ENCODE measurements around the gene CRABP2.

CRABP2 gene

DNA sequence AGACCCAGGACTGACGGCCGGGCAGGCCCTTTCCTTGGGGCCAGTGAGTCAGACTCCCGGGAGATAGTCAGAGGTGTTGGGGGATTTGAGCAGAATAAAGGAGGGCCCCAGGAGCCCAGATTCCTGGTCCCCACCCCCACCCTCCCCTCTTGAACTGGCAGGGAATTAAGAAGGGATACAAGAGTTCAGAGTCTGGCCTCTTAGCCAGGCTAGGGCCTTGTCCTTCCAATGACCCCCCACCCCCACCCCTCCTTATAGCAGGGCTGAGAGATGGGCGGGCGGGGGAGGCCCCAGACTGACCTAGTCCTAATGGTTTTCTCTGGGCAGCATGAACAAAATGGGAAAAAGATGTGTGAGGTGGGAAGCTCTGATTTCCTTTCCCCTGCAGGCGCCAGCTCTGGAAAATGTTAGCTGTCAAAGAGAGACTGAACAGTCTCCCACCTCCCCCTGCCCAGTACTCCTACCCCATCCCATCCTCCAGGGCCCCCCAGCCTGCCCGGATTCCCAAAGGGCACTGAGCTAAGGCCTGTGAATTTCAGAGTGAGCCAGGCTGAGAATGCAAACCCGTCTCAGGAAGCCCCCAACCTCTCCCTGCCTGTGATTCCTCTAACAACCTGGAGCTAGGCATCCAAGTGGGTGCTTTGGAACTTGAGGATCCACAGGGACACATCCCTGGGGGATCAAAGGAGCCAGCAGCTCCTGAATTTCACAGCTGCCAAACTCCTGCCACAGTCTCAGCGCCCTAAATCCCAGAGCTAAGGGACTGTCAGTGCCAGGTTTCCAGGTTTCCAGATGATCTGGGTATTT is 5.8 kb upstream of the CRABP2 start:
- H3K4me2 ChIP-seq (ENCODE audit: low read length) = no peak overlapping the region
- no peaks in the 10 kb centered on the region for H3K79me2 ChIP-seq (ENCODE audit: low read length)
- H4K20me1 ChIP-seq (ENCODE audit: insufficient read depth, low read length) = no peaks in the 10 kb centered on the region
- no peaks in the 10 kb centered on the region for H3K9me3 ChIP-seq (ENCODE audit: insufficient read depth, low read length)
- no peaks in the 10 kb centered on the region for H3K36me3 ChIP-seq (replicated peaks; ENCODE audit: low read depth, low read length)
- peaks cover 3% of the 10 kb centered on the region; the same call in 1 of the 2 replicates for H3K27me3 ChIP-seq (ENCODE audit: low read depth, low read length)
- H2AFZ ChIP-seq (ENCODE audit: low read depth, low read length) = no peak overlapping the region
- no peak overlapping the region for H3K9ac ChIP-seq (ENCODE audit: low read length)
- TF ChIP-seq CTCF (IDR thresholded peaks at IDR 0.05; ENCODE audit: low read depth, low read length) (no peak), EZH2phosphoT487 (IDR thresholded peaks at IDR 0.05; ENCODE audit: low read depth) (no peak)
- no peak overlapping the region for H3K4me3 ChIP-seq (ENCODE audit: low read length)
- H3K4me1 ChIP-seq (ENCODE audit: low read length) = peaks cover 4% of the 10 kb centered on the region; the same call in 1 of the 2 replicates
- no peak overlapping the region for H3K27ac ChIP-seq (ENCODE audit: low read length)

GRCh38 chr1:156709757-156710489 is 4.5 kb upstream of the CRABP2 start:
- Histone ChIP-seq H3K9ac (ENCODE audit: low read length) (no peak overlapping the region), H3K79me2 (ENCODE audit: low read length) (no peaks in the 10 kb centered on the region), H2AFZ (ENCODE audit: low read depth, low read length) (no peak overlapping the region), H3K4me3 (ENCODE audit: low read length) (no peak overlapping the region), H3K36me3 (replicated peaks; ENCODE audit: low read depth, low read length) (no peaks in the 10 kb centered on the region), H3K9me3 (ENCODE audit: insufficient read depth, low read length) (no peaks in the 10 kb centered on the region), H4K20me1 (ENCODE audit: insufficient read depth, low read length) (no peaks in the 10 kb centered on the region), H3K27me3 (ENCODE audit: low read depth, low read length) (peaks cover 6% of the 10 kb centered on the region; the same call in 1 of the 2 replicates), H3K4me1 (ENCODE audit: low read length) (peaks cover 10% of the 10 kb centered on the region; the same call in 1 of the 2 replicates), H3K4me2 (ENCODE audit: low read length) (no peak overlapping the region), H3K27ac (ENCODE audit: low read length) (no peak overlapping the region)
- TF ChIP-seq EZH2phosphoT487 (IDR thresholded peaks at IDR 0.05; ENCODE audit: low read depth) = no peak
- no peak for TF ChIP-seq CTCF (IDR thresholded peaks at IDR 0.05; ENCODE audit: low read depth, low read length)

DNA sequence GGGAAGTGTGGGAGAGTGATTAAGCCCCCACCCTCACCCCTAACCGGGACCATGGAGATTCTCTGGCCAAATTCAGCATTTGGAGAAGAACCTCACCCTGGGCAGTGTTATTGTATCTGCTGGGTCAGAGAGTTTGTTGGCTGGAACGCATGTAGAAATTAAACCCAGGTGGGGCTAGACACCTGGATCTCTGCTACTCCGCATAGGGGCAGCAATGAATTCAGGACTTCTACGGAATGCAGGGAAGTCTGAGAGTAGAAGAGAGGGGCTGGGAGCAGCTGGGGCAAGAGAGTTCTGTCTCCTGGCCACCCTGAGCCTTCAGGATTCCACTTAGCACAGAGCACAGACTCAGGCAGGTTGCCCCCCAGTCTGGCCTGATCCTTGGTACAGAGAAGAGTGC is 3.6 kb upstream of the CRABP2 start:
- Histone ChIP-seq H3K27me3 (ENCODE audit: low read depth, low read length) (peaks cover 10% of the 10 kb centered on the region), H3K79me2 (ENCODE audit: low read length) (no peaks in the 10 kb centered on the region), H3K36me3 (replicated peaks; ENCODE audit: low read depth, low read length) (no peaks in the 10 kb centered on the region), H3K4me2 (ENCODE audit: low read length) (no peak overlapping the region), H3K27ac (ENCODE audit: low read length) (no peak overlapping the region), H4K20me1 (ENCODE audit: insufficient read depth, low read length) (no peaks in the 10 kb centered on the region), H3K4me1 (ENCODE audit: low read length) (peaks cover 10% of the 10 kb centered on the region; the same call in 1 of the 2 replicates), H3K9me3 (ENCODE audit: insufficient read depth, low read length) (no peaks in the 10 kb centered on the region), H3K9ac (ENCODE audit: low read length) (no peak overlapping the region), H3K4me3 (ENCODE audit: low read length) (no peak overlapping the region), H2AFZ (ENCODE audit: low read depth, low read length) (no peak overlapping the region)
- TF ChIP-seq EZH2phosphoT487 (IDR thresholded peaks at IDR 0.05; ENCODE audit: low read depth) = no peak
- TF ChIP-seq CTCF (IDR thresholded peaks at IDR 0.05; ENCODE audit: low read depth, low read length) = no peak

DNA sequence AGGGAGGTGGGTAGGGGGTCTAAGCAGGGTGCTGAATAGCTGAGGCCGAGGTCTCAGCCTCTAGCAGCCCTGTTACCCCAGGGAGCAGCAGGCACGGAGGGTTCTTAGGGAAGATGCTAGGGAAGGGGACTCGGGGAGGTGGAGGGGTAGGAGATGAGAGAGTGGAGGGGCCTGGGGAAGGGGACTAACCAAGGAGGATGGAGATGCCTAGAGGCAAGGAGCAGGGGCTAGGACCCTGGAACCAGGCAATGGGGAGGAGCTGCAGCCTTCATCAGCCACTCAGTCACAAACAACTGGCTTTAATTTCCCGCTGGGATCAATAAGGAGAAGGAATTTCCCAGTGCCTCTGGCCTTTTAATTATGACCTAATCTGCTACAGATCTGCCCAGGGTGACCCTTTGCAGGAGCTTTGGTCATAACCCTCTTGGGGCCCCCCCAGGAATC is 2.9 kb upstream of the CRABP2 start:
- peaks cover 10% of the 10 kb centered on the region; the same call in 1 of the 2 replicates for H3K4me1 ChIP-seq (ENCODE audit: low read length)
- no peak overlapping the region for H3K4me3 ChIP-seq (ENCODE audit: low read length)
- H2AFZ ChIP-seq (ENCODE audit: low read depth, low read length) = no peak overlapping the region
- H3K9me3 ChIP-seq (ENCODE audit: insufficient read depth, low read length) = no peaks in the 10 kb centered on the region
- no peaks in the 10 kb centered on the region for H3K79me2 ChIP-seq (ENCODE audit: low read length)
- TF ChIP-seq EZH2phosphoT487 (IDR thresholded peaks at IDR 0.05; ENCODE audit: low read depth) = no peak
- no peak for TF ChIP-seq CTCF (IDR thresholded peaks at IDR 0.05; ENCODE audit: low read depth, low read length)
- peaks cover 18% of the 10 kb centered on the region for H3K27me3 ChIP-seq (ENCODE audit: low read depth, low read length)
- no peaks in the 10 kb centered on the region for H3K36me3 ChIP-seq (replicated peaks; ENCODE audit: low read depth, low read length)
- no peak overlapping the region for H3K27ac ChIP-seq (ENCODE audit: low read length)
- H3K4me2 ChIP-seq (ENCODE audit: low read length) = no peak overlapping the region
- no peaks in the 10 kb centered on the region for H4K20me1 ChIP-seq (ENCODE audit: insufficient read depth, low read length)
- no peak overlapping the region for H3K9ac ChIP-seq (ENCODE audit: low read length)
